Stimulated activated CD4-positive, alpha-beta T cell treated with anti-CD3 and anti-CD28 coated beads, TNF-alpha, amount 100 ng/mL, for 4 hours (primary cell): Measurements from ENCODE around the gene RIMBP2.

Experiments used
- DNase-seq, 3 experiments: peaks; one replicate each; pipeline ENCODE4 v3.0.0-alpha.2; 2020; ENCODE audit warnings: low read depth in 3 of 3

RIMBP2 gene

DNA sequence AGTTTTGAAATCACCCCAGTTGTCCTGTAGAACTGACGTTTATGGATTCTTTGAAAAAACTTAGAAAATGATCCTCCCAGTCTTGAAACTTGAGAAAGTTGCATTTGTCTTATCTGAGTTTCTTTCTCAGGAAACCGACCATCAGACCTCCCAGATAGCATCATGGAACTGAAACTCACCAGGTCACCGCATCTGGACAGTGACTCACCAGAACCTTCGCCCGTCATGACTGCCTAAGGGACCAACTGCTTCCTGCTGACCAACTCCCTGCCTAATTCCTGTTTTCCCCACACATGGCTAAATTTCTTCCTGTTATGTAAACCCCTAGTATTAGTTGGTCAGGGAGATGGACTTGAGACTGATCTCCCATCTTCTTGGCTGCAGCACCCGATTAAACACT lies 175.7 kb downstream of the RIMBP2 start:
- no peak for DNase-seq

DNA sequence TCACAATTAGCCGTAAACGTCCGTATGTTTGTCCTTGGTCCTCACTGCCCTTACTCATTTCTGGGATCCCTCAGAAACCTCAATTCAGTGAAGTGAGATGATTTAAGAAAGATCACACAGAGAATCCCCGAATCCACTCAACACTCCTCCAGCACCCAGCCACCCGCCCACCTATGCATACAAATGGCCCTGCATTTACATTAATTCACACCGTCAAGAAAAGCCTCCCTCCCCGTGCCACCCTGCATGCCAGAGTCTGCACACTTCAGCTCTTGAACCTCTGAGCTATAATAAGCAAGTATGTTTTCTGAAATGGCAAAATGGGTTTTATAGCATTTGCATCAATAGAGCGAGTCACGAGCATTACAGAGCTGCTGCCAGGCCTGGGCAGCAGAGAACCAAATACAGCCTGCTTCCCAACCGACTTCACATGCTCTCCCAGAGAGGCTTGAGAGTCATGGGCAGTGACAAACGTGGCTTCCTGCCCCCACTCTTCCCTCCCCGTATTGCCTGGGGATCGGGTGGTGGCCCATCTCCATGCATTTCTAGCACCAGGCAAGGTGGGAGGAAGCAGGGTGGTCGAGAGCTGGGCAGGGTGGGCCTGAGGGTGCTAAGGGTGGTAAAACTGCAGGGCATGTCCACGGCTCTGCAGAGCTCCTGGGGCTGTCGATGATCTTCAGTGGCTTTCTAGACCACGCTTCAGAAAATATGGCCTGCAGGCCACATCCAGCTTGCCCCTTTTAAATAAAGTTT lies 177.6 kb downstream of the RIMBP2 start:
- DNase-seq: no peak

DNA sequence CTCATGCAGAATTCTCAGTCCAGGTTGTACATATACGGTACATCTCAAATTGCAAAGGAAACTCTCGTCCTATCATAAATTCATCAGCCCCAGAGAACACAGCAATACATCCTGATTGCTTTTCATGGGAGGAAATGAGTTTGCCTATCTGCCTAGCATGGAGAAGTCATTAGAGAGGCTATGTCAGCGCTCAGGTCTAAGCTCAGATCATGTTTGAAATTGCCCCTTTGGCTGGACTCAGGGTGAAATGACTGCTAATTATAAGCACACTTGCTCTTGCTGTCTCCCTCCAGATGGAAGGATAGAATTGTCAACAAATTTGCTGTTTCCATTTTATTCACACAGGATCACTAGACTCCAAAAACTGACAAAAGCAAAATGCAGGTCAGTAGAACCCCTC lies 178.4 kb downstream of the RIMBP2 start:
- no peak for DNase-seq

DNA sequence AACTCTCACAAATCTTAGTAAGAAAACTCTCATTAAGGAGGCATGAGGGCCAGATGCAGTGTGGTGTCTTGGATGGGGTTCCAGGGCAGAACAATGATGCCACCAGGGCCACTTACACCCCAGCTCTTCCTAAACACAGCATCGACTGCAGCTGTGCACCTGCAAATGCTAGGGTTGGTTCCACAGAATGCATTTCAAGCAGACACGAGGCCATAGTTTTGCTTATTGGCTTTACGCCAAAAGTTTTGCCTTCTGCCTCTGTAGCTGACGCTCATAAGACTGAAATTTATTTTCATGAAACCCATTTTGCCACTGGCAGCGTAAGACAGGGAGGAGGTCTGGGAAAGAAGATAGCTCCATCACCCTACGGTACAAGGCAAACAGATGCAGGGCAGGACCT lies 179.0 kb downstream of the RIMBP2 start:
- DNase-seq: no peak

- no peak for DNase-seq
Measured at GRCh38 chr12:130530429-130530828, 185.7 kb downstream of the RIMBP2 start.

GRCh38 chr12:130529781-130530180 lies 186.3 kb downstream of the RIMBP2 start:
- DNase-seq: no peak

- DNase-seq: no peak
Measured at GRCh38 chr12:130527239-130527638, 188.9 kb downstream of the RIMBP2 start.

- no peak for DNase-seq
Measured at GRCh38 chr12:130526813-130527212, 189.3 kb downstream of the RIMBP2 start.

DNA sequence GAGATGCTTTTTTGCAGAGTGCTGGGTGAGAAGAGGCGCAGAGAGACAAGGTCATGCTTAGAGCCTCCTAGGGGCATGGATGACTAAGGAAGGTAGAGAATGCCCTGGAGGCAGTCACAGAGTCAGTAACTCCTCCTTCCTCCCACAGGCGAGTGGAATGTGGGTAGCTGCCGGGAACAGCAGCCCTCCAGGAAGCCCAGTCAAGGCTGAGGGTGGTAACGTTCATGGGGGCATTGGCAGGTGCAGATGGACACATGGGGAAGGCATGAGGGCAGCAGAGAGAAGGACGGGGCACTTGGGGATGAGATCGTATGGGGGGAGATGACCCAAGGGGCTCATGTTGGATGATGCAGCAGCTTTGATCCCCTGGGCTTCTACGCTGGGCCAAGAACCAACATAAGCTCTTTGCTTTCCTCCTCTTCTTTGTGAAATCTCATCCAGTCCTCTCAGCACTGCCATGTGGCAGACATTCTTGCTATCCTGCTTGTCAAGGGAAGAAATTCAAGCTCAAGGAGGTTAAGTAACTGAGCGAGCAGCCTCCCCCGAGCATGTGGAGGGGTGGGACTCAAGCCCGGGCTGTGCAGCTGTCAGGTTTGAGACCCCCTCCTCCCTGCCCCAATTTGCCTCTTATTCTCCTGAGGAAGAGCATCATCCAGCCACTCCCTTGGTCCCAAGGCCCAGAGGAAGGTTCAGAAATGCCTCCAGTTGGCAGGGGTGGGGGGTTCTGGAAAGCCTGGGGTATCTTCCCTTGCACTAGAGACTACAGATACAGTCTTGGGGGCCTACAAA lies 190.5 kb downstream of the RIMBP2 start:
- no peak for DNase-seq

GRCh38 chr12:130524759-130525158 lies 191.3 kb downstream of the RIMBP2 start:
- DNase-seq: no peak

GRCh38 chr12:130523863-130524614 lies 192.1 kb downstream of the RIMBP2 start:
- no peak for DNase-seq

DNA sequence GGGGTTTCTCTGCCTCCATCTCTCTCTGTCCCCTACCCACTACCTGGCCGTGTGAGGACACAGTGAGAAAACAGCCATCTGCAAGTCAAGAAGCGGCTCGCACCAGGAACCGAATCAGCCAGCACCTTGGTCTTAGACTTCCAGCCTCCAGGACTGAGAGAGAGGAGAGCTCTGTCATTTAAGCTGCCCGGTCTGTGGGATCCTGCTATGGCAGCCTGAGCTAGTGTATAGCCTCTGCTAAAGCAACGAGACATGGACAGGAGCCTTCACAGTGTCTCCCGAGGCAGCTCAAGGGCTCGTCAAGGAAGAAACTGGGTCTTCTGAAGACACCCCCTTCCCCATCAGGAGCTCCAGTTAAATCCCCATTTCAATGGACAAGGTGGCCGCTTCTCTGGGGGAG lies 192.9 kb downstream of the RIMBP2 start:
- no peak for DNase-seq

DNA sequence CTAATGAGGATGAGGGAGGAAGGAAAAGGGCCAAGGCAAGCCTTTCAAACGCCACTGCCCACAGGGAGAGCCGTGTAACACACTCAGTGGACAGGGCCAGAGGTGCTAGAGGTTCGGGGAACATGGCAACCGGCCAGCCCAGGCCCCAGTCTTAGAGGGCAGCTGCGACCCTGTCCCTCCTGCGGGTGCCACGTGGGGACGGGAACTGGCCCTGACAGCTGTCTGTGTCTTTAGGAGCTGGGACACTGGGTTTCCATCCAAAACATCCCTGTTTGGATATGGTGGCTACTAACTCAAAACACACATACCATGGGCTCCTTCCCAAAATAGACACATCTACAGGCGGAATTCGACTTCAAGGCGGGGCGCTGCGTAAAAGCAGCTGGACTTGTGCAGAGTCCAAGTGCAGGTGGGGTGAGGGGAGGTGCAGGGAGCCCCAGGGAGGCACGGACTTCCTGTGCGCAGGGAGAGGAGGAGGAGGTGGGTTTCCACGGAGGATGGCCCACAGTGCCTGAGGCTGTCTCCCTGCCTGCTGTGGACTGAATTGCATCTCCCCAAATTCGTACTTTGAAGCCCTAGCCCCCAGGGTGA lies 193.8 kb downstream of the RIMBP2 start:
- no peak for DNase-seq

DNA sequence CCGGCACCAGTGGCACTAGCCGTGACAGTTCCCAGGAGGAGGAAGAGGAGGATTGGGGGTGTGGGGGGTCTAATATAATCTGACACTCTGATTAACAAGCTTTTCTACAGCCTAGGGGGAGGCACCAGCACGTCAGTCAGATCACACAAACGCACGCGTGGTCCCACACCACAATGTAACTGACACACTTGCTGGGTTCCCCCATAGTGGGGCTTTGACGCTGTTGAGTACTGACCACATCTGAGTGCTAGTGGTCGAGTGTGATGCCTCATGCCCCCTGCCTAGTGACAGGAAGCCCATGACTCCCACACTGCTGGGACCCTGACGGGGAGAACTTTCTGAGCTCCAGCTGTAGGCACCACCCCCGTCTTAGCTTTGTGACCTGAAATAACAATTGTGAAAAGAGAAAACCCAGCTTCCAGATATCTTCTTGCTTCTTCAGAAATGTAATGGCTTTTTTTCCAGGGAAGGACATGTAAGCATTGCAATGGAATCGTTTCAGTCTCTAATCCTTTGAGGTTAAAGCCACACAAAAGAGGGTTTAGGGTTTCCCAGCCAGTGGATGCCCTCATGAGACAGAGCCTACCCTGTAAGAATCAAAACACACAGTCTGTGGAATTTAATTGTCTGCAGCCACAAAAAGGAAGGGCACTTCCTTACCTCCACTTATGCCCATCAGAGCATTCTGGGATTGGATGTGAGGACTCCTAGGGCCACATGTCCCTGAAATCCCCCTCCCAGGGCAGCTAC lies 194.5 kb downstream of the RIMBP2 start:
- DNase-seq: no peak

DNA sequence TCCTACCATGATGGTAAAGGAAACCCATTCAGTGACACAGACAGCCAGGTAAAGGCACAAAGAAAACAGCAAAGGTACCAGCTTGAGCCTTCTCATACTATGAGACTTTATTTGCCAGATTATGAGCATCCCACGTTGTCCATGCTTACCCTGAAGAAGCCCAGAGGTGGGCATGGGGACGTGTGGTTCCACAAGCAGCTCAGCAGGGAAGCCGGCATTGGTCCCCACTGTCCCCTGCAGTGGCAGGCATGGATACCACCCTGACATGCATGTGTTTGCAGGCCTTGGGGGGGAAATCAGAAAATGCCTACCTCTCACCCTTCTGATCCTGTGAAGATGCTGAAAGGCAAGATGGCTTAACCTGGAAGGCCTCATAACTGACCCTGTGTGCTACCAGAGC lies 195.3 kb downstream of the RIMBP2 start:
- DNase-seq: no peak

- DNase-seq: no peak
Measured at GRCh38 chr12:130517588-130517987, 198.5 kb downstream of the RIMBP2 start.

DNA sequence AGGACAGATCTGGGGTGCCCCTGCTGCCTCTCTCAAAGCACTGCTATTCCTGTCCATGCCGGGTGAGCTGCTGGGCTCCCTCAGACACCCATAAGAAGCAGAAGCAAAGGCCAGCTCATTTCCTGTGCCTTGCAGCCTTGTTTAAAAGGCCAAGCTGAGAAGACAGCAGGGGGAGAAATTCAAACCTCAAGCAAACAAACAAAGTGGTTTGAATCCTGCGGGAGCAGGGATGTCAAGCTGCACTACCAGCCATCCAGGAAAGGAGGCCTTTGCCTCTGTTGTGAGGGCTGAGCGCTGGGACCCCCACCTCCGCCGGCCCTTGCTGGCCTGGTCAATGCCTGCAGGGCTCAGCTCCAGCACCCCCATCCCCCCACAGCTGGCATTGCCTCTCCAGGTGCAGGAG lies 201.9 kb downstream of the RIMBP2 start:
- DNase-seq: no peak

GRCh38 chr12:130513556-130513955 lies 202.5 kb downstream of the RIMBP2 start:
- DNase-seq: no peak

DNA sequence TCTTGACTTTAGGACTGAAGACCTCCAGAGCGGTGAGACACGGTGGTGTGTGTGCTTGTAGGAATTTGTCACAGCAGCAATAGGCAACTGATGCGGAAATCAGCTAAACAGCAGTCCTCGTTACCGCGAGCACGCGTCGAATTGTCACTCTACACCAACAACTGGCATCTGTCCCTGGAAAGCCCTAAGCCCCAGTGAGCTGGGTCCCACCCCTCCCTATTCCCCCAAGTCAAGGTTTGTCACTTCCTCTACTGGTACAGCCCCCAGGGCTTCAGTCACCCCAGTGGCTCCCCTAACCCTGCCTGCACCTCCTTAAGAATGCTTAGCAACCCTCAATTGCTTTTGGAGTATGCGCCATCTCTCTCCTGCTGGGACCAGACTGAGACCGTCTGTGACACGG lies 204.8 kb downstream of the RIMBP2 start:
- DNase-seq: no peak

- no peak for DNase-seq
Measured at GRCh38 chr12:130509454-130509853, 206.6 kb downstream of the RIMBP2 start.

GRCh38 chr12:130508847-130509246 lies 207.3 kb downstream of the RIMBP2 start:
- DNase-seq: no peak
